SK-N-SH (cell line): Measurements from ENCODE around the gene SMAD2.

Source experiments
- CTCF ChIP-seq: fragments of 200-600 bp; sonication (generic); IDR thresholded peaks from 2 replicates; pipeline ENCODE4 v1.6.1; 2017; ENCODE audit warnings: antibody characterized with exemption, mild to moderate bottlenecking, moderate library complexity
- FOXM1 ChIP-seq: IDR thresholded peaks from 2 replicates; pipeline ENCODE4 v1.4.0; 2012; ENCODE audit warnings: low read depth, mild to moderate bottlenecking
- NFIC ChIP-seq: IDR thresholded peaks from 2 replicates; pipeline ENCODE4 v1.4.0; 2012; ENCODE audit warnings: borderline replicate concordance
- NRF1 ChIP-seq: IDR thresholded peaks from 2 replicates; pipeline ENCODE4 v1.6.1; 2012; ENCODE audit warnings: low read depth, mild to moderate bottlenecking, low read length
- SIN3A ChIP-seq: IDR thresholded peaks from 2 replicates; pipeline ENCODE4 v1.6.1; 2012; ENCODE audit warnings: low read depth, mild to moderate bottlenecking, low read length, moderate library complexity, borderline replicate concordance
- TAF1 ChIP-seq: IDR thresholded peaks from 2 replicates; pipeline ENCODE4 v1.6.1; 2012; ENCODE audit warnings: low read depth, mild to moderate bottlenecking, low read length, moderate library complexity, borderline replicate concordance

- TF ChIP-seq SIN3A (no peak), NFIC (no peak), CTCF (no peak), NRF1 (no peak), FOXM1 (no peak), TAF1 (no peak)
Measured at GRCh38 chr18:47898696-47899095, 31.8 kb downstream of the SMAD2 start.
